ENCODE measurements around the gene RAPGEF4.
"Not testable (repeated sequence)": the region's sequence is repeated elsewhere in the genome, so short reads cannot be mapped to it uniquely, and the experiment has no call there.

Gene RAPGEF4

DNA sequence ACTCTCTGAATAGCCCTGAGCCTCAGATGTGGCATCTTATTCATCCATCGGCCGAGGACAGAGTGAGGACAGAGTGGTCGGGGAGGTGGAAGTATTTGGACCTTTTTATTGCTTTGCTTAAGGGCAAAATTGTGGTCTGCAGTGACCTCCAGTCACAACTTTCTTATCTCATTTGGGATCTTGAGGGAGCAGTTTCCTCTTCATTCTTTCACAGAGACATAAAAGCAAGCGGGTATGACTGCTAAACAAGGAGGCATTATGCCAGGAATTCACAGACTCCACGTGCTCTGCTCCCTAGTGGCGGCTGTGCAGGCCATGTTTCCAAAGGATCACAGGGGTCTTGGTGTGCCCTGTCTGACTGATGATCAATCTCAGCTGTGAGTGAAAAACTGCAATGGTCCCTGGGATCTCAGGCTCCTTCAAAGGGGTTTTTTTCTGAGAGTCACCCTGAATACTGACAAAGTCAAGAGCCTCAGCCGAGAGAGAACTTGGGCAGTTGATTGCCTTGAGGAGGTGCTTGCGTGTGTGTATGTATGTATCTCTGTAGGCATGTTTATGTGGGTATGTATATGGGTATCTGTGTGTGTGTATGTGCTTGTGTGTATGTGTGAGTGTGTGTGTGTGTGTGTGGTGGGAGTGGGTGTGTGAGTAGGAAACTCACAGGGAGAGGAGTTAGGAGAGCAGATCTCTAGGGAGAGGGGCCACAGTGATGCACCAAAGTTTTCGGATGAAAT lies 47.7 kb downstream of the RAPGEF4 start:
- no peak overlapping the region for H3K4me3 ChIP-seq (replicated peaks; ENCODE audit: low read depth, low read length)
- DNase-seq (ENCODE audit: extremely low read depth, low read depth): peak; percentile 77
- TF ChIP-seq, protein P1, sequence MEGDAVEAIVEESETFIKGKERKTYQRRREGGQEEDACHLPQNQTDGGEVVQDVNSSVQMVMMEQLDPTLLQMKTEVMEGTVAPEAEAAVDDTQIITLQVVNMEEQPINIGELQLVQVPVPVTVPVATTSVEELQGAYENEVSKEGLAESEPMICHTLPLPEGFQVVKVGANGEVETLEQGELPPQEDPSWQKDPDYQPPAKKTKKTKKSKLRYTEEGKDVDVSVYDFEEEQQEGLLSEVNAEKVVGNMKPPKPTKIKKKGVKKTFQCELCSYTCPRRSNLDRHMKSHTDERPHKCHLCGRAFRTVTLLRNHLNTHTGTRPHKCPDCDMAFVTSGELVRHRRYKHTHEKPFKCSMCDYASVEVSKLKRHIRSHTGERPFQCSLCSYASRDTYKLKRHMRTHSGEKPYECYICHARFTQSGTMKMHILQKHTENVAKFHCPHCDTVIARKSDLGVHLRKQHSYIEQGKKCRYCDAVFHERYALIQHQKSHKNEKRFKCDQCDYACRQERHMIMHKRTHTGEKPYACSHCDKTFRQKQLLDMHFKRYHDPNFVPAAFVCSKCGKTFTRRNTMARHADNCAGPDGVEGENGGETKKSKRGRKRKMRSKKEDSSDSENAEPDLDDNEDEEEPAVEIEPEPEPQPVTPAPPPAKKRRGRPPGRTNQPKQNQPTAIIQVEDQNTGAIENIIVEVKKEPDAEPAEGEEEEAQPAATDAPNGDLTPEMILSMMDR (IDR thresholded peaks at IDR 0.05; ENCODE audit: low read depth, low read length, missing control alignments): peak; percentile 25

DNA sequence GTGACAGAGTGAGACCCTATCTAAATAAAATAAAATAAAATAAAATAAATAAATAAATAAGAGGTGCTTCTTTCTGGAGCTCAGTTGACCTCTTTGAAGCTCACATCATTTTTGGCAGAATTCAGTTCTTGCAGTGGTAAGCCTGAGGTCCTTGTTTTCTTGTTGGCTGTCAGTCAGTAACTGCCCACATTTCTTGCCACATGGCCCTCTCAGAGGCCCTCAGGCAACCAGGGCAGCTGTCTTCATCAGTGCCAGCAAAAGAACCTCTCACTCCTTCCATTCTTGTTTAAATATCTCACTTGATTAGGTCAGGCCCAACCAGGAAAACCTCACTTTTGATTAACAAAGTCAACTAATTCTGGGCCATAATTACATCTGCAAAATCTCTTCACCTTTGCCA lies 53.2 kb downstream of the RAPGEF4 start:
- no peak for DNase-seq (ENCODE audit: extremely low read depth, low read depth)
- TF ChIP-seq, protein P1 (IDR thresholded peaks at IDR 0.05; ENCODE audit: low read depth, low read length, missing control alignments): no peak

DNA sequence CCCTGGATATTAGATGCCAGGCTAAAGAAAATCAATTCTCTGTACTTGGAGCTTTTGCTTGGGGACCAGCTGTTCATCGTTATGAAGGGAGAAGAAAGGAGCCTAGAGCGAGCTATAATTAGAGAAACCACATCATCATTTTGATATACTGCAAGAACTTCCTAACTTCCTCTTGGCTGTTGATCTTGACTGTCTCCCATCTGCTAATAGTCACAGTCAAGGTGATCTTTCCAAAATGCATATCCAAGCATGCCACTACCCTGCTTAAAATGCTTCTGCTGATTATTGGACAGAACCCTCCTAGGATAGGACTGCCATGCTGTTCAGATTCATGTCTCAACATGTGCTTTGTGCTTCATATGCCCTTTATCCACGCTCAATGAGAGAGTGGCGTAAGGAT lies 54.8 kb downstream of the RAPGEF4 start:
- no peak for DNase-seq (ENCODE audit: extremely low read depth, low read depth)
- TF ChIP-seq, protein P1 (IDR thresholded peaks at IDR 0.05; ENCODE audit: low read depth, low read length, missing control alignments): no peak
- H3K4me3 ChIP-seq (replicated peaks; ENCODE audit: low read depth, low read length): no peak overlapping the region

More for the DNA sequence above, 53.2 kb downstream of the RAPGEF4 start:
- no peak overlapping the region for H3K4me3 ChIP-seq (replicated peaks; ENCODE audit: low read depth, low read length)

DNA sequence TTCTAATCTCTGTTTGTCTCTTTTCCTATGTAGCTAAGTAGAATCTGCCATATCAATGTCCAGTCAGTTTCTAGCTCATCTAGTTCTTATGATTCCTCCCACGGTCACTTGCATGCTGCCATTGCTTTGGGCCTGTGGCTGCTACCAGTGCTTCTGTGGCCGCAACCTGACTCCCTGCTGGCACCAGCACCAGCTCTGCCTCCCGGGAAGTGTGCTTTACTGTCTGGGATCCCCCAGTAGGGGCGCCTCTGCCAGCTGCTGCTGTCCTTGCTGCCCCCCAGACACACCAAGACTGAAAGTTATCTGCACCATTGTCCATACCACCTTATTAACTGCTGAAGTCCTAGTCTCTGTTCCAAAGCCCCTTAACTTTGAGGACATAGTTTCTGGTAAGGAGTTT lies 56.3 kb downstream of the RAPGEF4 start:
- no peak overlapping the region for H3K4me3 ChIP-seq (replicated peaks; ENCODE audit: low read depth, low read length)
- DNase-seq (ENCODE audit: extremely low read depth, low read depth): no peak
- TF ChIP-seq, protein P1 (IDR thresholded peaks at IDR 0.05; ENCODE audit: low read depth, low read length, missing control alignments): no peak

DNA sequence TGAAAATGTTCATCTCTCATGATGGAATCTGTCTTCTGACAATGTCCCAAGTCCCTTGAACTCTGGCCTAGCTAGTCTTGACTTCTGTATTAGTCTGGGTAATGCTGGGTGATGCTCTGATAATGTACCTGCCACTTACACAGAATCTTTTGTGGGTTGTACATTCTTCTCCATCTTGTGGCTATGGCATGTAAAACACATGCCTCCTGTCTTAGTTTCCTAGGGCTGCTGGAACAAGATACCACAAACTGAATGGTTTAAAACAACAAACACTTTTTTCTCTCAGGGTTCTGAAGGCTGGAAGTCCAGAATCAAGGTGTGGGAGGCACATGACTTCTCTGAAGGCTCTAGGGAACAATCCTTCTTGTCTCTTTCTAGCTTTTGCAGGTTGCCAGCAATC lies 57.1 kb downstream of the RAPGEF4 start:
- H3K4me3 ChIP-seq (replicated peaks; ENCODE audit: low read depth, low read length): no peak overlapping the region
- TF ChIP-seq, protein P1 (IDR thresholded peaks at IDR 0.05; ENCODE audit: low read depth, low read length, missing control alignments): no peak
- DNase-seq (ENCODE audit: extremely low read depth, low read depth): no peak

DNA sequence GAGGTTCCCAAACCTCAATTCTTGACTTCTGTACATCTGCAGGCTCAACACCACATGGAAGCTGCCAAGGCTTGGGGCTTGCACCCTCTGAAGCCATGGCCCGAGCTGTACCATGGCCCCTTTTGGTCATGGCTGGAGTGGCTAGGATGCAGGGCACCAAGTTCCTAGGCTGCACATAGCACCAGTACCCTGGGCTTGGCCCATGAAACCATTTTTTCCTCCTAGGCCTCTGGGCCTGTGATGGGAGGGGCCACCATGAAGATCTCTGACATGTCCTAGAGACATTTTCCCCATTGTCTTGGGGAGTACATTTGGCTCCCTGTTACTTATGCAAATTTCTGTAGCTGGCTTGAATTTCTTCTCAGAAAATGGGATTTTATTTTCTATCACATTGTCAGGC lies 67.7 kb downstream of the RAPGEF4 start:
- DNase-seq (ENCODE audit: extremely low read depth, low read depth); H3K4me3 ChIP-seq (replicated peaks; ENCODE audit: low read depth, low read length): not testable (repeated sequence)

DNA sequence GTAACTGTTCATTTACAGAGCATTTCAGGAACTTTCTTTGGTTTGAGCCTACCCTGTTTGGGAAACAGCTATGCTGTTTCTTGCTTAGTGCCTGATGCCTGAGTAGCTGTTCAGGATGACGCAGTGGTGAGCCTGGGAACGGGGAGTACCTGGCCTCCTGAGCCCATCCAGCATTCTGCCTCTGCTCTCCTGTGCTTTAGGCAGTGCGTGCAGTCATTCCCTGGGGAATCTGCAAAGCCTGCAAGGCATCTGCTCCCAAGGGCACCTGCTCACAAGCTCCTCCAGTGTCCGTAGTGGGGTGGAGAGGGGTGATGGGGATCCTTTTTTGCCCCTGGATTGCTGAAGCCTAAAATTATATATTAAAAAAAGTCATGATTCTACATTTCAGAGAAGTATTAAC lies 68.8 kb downstream of the RAPGEF4 start:
- no peak for DNase-seq (ENCODE audit: extremely low read depth, low read depth)
- no peak overlapping the region for H3K4me3 ChIP-seq (replicated peaks; ENCODE audit: low read depth, low read length)
- TF ChIP-seq, protein P1 (IDR thresholded peaks at IDR 0.05; ENCODE audit: low read depth, low read length, missing control alignments): no peak

All from HFF-Myc (cell line).